Measurements from ENCODE around the gene BDKRB1.

GRCh38 chr14:96240641-96241040, 15.4 kb upstream of the BDKRB1 start:
- TF ChIP-seq CTCF (IDR thresholded peaks at IDR 0.05; ENCODE audit: insufficient read depth, low read length, poor library complexity, severe bottlenecking) (no peak), EZH2phosphoT487 (conservative IDR thresholded peaks at IDR 0.05; ENCODE audit: low read length) (no peak)
